Liver (tissue), 3 donors: Measurements from ENCODE around the gene DGKB.

Experiments
- FOXA2 ChIP-seq: IDR thresholded peaks from 2 replicates; pipeline ENCODE4 v1.6.1; 2016; ENCODE audit warnings: antibody characterized with exemption
- JUND ChIP-seq, 2 donors: IDR thresholded peaks; 2 replicates each; pipeline ENCODE4 v1.6.1; 2016; ENCODE audit warnings: antibody characterized with exemption in 2 of 2
- SP1 ChIP-seq: IDR thresholded peaks from 2 replicates; pipeline ENCODE4 v1.6.1; 2018; ENCODE audit warnings: antibody characterized with exemption, mild to moderate bottlenecking
- TF ChIP-seq, protein P1 (sequence below): fragments of 150-350 bp; IDR thresholded peaks from 2 replicates; pipeline ENCODE4 v1.5.1; 2017; ENCODE audit warnings: improper control_type of control experiment, low read depth, low read length; ENCODE audit not compliant: missing input control
- donor health status: healthy.
- donor health status: healthy.

DNA sequence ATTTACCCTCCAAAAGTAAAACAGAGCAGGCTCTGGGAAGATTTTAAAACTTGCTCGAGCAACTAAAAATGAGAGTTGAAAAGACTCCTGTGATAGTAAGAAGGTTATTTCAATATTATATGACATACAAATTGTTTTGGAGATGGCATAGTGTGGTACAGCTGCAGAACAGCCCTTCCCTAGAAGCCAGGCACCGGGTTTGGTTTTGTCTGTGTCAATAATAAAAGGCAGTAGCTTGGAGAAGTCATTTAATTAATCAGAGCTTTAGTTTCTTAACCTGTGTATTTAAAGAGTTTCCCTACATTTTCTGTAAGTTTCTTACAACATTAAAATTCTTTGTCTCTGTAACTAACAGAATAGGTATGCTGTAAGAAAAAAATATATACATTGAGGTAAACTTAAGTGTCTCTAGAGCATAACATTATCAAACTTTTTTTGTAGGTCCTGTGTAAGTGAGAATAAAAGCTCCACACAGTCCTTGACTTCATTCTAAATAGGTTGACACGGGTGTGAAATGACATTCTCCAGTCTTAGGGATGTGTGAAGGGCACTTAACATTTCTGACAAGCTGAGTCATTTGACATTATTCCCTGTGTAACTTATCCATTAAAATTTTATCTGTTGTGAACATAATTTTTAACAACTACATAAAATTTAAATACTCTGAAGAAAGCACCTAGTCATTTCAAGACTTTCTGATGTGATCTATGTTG is 488.1 kb downstream of the DGKB start:
- TF ChIP-seq JUND (IDR thresholded peaks at IDR 0.05) (no peak), FOXA2 (no peak), SP1 (no peak)
- TF ChIP-seq, protein P1, sequence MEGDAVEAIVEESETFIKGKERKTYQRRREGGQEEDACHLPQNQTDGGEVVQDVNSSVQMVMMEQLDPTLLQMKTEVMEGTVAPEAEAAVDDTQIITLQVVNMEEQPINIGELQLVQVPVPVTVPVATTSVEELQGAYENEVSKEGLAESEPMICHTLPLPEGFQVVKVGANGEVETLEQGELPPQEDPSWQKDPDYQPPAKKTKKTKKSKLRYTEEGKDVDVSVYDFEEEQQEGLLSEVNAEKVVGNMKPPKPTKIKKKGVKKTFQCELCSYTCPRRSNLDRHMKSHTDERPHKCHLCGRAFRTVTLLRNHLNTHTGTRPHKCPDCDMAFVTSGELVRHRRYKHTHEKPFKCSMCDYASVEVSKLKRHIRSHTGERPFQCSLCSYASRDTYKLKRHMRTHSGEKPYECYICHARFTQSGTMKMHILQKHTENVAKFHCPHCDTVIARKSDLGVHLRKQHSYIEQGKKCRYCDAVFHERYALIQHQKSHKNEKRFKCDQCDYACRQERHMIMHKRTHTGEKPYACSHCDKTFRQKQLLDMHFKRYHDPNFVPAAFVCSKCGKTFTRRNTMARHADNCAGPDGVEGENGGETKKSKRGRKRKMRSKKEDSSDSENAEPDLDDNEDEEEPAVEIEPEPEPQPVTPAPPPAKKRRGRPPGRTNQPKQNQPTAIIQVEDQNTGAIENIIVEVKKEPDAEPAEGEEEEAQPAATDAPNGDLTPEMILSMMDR: no peak
